Measurements from ENCODE around the gene PPP2R5B.

PPP2R5B gene

GRCh38 chr11:64876835-64877341, 47.6 kb upstream of the PPP2R5B start:
- ChIA-PET POLR2A (interaction anchor here (0.6 to 2.8 kb wide), 5 partner anchors 8 to 98 kb away, joined by 3 to 23 read pairs (median 4); partner anchors contain the start of gene SF1), CTCF (interaction anchor here (0.6 to 4.6 kb wide), 10 partner anchors 8 to 101 kb away, joined by 3 to 36 read pairs (median 8); no protein-coding TSS in a partner anchor)
- no peaks in the 10 kb centered on the region for H3K9me3 ChIP-seq (ENCODE audit: control insufficient read depth, insufficient read depth, low read depth, low read length)
- no peaks in the 10 kb centered on the region for H3K4me1 ChIP-seq (ENCODE audit: control insufficient read depth, insufficient read depth, low read length)
- H3K36me3 ChIP-seq (ENCODE audit: control insufficient read depth in 2 of 2, insufficient read depth in 1 of 2, low read length in 2 of 2), result peaks cover 0 to 22% of the 10 kb centered on the region in 2 experiments; a peak in 1 of 3 replicates
- H3K4me3 ChIP-seq (ENCODE audit: low read depth, low read length), result peak overlapping the region; percentile 66
- TF ChIP-seq KLF1 (tag by site-specific recombination; IDR thresholded peaks at IDR 0.05) (peak; percentile 45), SCRT2 (tag by site-specific recombination; IDR thresholded peaks at IDR 0.05) (no peak), ZNF335 (tag by site-specific recombination; conservative IDR thresholded peaks at IDR 0.05) (peak; percentile 18; the same call in 1 of the 2 replicates)
- H3K27ac ChIP-seq (ENCODE audit: extremely low read depth, low read depth, low read length), result no peak overlapping the region

- ChIA-PET CTCF (interaction anchor here (0.6 to 4.6 kb wide), 12 partner anchors 10 to 1195 kb away, joined by 3 to 36 read pairs (median 4); no protein-coding TSS in a partner anchor), POLR2A (interaction anchor here (0.6 to 2.8 kb wide), 14 partner anchors 7 to 235 kb away, joined by 3 to 23 read pairs (median 4); partner anchors contain the start of genes MEN1 and SF1)
- no peak overlapping the region; the same call in 1 of the 2 replicates for H3K27ac ChIP-seq (ENCODE audit: extremely low read depth, low read depth, low read length)
- TF ChIP-seq ZFP69B (tag by site-specific recombination; IDR thresholded peaks at IDR 0.05) (0 out of 2 replicates have a peak, but pooled peaks have one; percentile 22), ZNF423 (tag by site-specific recombination; IDR thresholded peaks at IDR 0.05) (0 out of 2 replicates have a peak, but pooled peaks have one; percentile 8), WT1 (tag by site-specific recombination; IDR thresholded peaks at IDR 0.05) (no peak), ZBTB20 (tag by site-specific recombination; IDR thresholded peaks at IDR 0.05) (peak; percentile 42; the same call in 1 of the 2 replicates), EGR2 (tag by site-specific recombination; IDR thresholded peaks at IDR 0.05; ENCODE audit: low read depth) (peak; percentile 60; the same call in 1 of the 2 replicates), SCRT2 (tag by site-specific recombination; IDR thresholded peaks at IDR 0.05) (peak; percentile 80), KLF7 (tag by site-specific recombination; IDR thresholded peaks at IDR 0.05; ENCODE audit: borderline replicate concordance) (peak; percentile 59; the same call in 1 of the 2 replicates), SP2 (tag by site-specific recombination; IDR thresholded peaks at IDR 0.05) (0 out of 2 replicates have a peak, but pooled peaks have one; percentile 0), ZFP3 (tag by site-specific recombination; IDR thresholded peaks at IDR 0.05; ENCODE audit: low read depth) (peak; percentile 56; the same call in 1 of the 2 replicates), ZNF266 (tag by site-specific recombination; IDR thresholded peaks at IDR 0.05; ENCODE audit: low read depth) (no peak), KLF9 (tag by site-specific recombination; IDR thresholded peaks at IDR 0.05; ENCODE audit: low read depth) (peak; percentile 88), ZBTB7A (tag by site-specific recombination; IDR thresholded peaks at IDR 0.05; ENCODE audit: low read depth) (peak; percentile 49; the same call in 1 of the 2 replicates), ZSCAN30 (tag by site-specific recombination; IDR thresholded peaks at IDR 0.05) (no peak), ZFHX2 (tag by site-specific recombination; conservative IDR thresholded peaks at IDR 0.05) (peak; percentile 54), GLIS2 (tag by site-specific recombination; IDR thresholded peaks at IDR 0.05) (peak; percentile 71), ZBTB17 (tag by site-specific recombination; IDR thresholded peaks at IDR 0.05) (no peak), KLF1 (tag by site-specific recombination; IDR thresholded peaks at IDR 0.05) (peak; percentile 96), ZNF366 (tag by site-specific recombination; conservative IDR thresholded peaks at IDR 0.05) (no peak)
- H3K36me3 ChIP-seq (ENCODE audit: control insufficient read depth in 2 of 2, insufficient read depth in 1 of 2, low read length in 2 of 2), result peaks cover 0 to 19% of the 10 kb centered on the region in 2 experiments; a peak in 1 of 3 replicates
- H3K4me1 ChIP-seq (ENCODE audit: control insufficient read depth, insufficient read depth, low read length), result no peaks in the 10 kb centered on the region
- H3K9me3 ChIP-seq (ENCODE audit: control insufficient read depth, insufficient read depth, low read depth, low read length), result no peaks in the 10 kb centered on the region
- H3K4me3 ChIP-seq (ENCODE audit: low read depth, low read length), result peak overlapping the region; percentile 66
Observed at GRCh38 chr11:64877390-64878222, 46.9 kb upstream of the PPP2R5B start.

- Histone ChIP-seq H3K9me3 (ENCODE audit: control insufficient read depth, insufficient read depth, low read depth, low read length) (no peaks in the 10 kb centered on the region), H3K36me3 (ENCODE audit: control insufficient read depth in 2 of 2, insufficient read depth in 1 of 2, low read length in 2 of 2) (peaks cover 0 to 13% of the 10 kb centered on the region in 2 experiments; a peak in 1 of 3 replicates), H3K4me3 (ENCODE audit: low read depth, low read length) (peak overlapping the region; percentile 66), H3K4me1 (ENCODE audit: control insufficient read depth, insufficient read depth, low read length) (no peaks in the 10 kb centered on the region), H3K27ac (ENCODE audit: extremely low read depth, low read depth, low read length) (no peak overlapping the region; the same call in 1 of the 2 replicates)
- ChIA-PET CTCF (interaction anchor here (0.7 to 4.6 kb wide), 9 partner anchors 10 to 190 kb away, joined by 3 to 36 read pairs (median 12); no protein-coding TSS in a partner anchor), POLR2A (interaction anchor here (0.6 to 2.8 kb wide), 11 partner anchors 9 to 234 kb away, joined by 3 to 23 read pairs (median 4); partner anchors contain the start of genes MEN1 and SF1)
- TF ChIP-seq ZNF629 (tag by site-specific recombination; IDR thresholded peaks at IDR 0.05) (no peak; the same call in 1 of the 2 replicates), ZFP37 (tag by site-specific recombination; IDR thresholded peaks at IDR 0.05) (0 out of 2 replicates have a peak, but pooled peaks have one; percentile 24), ZNF600 (tag by site-specific recombination; IDR thresholded peaks at IDR 0.05) (peak; percentile 91), ZFP69B (tag by site-specific recombination; IDR thresholded peaks at IDR 0.05) (0 out of 2 replicates have a peak, but pooled peaks have one; percentile 5), KLF7 (tag by site-specific recombination; IDR thresholded peaks at IDR 0.05; ENCODE audit: borderline replicate concordance) (0 out of 2 replicates have a peak, but pooled peaks have one; percentile 4), HIC1 (tag by site-specific recombination; IDR thresholded peaks at IDR 0.05) (0 out of 2 replicates have a peak, but pooled peaks have one; percentile 38), ZNF768 (tag by site-specific recombination; IDR thresholded peaks at IDR 0.05) (no peak), ZBTB1 (tag by site-specific recombination; IDR thresholded peaks at IDR 0.05) (no peak), ZNF544 (tag by site-specific recombination; IDR thresholded peaks at IDR 0.05) (no peak), KLF10 (tag by site-specific recombination; IDR thresholded peaks at IDR 0.05) (no peak), ZNF112 (tag by site-specific recombination; IDR thresholded peaks at IDR 0.05) (no peak)
Observed at GRCh38 chr11:64878223-64878493, 46.3 kb upstream of the PPP2R5B start.

All from HEK293 (cell line).